Fibroblast of lung (primary cell): Measurements from ENCODE around the gene GPR37L1.

ENCODE experiments used
- EZH2 ChIP-seq: IDR thresholded peaks from 2 replicates; pipeline ENCODE4 v1.5.1; 2012; ENCODE audit warnings: low read length, control low read depth, mild to moderate bottlenecking; ENCODE audit errors: missing control alignments
- TF ChIP-seq, protein P1 (sequence below), 2 donors: IDR thresholded peaks in 1 of 2; conservative IDR thresholded peaks in 1 of 2; 1 replicate in 1 of 2; 2 replicates in 1 of 2; pipeline ENCODE4 v1.5.1; 2011 to 2012; ENCODE audit warnings: low read length in 2 of 2, control low read depth in 1 of 2, inconsistent platforms in 1 of 2, low read depth in 1 of 2, mild to moderate bottlenecking in 1 of 2

DNA sequence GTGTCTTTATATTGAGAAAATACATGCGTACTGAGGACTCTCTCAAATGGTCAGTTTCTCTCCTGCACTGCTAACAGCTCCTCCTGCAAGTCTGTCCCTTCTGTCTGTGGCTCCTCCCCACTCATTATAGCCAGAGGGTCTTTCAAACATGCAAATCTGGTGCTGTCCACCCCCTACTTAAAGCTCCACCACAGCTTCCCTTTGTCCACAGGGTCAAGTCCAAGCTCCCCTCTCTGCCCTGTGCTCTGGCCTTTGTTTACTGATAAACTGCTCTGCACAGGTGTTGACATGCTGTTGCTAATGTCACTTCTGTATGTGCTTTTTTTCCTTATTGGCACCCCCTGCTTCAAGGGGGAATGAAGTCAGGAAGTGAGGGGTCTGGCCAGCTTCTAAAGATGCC, 47.7 kb upstream of the GPR37L1 start:
- TF ChIP-seq, protein P1, sequence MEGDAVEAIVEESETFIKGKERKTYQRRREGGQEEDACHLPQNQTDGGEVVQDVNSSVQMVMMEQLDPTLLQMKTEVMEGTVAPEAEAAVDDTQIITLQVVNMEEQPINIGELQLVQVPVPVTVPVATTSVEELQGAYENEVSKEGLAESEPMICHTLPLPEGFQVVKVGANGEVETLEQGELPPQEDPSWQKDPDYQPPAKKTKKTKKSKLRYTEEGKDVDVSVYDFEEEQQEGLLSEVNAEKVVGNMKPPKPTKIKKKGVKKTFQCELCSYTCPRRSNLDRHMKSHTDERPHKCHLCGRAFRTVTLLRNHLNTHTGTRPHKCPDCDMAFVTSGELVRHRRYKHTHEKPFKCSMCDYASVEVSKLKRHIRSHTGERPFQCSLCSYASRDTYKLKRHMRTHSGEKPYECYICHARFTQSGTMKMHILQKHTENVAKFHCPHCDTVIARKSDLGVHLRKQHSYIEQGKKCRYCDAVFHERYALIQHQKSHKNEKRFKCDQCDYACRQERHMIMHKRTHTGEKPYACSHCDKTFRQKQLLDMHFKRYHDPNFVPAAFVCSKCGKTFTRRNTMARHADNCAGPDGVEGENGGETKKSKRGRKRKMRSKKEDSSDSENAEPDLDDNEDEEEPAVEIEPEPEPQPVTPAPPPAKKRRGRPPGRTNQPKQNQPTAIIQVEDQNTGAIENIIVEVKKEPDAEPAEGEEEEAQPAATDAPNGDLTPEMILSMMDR (conservative IDR thresholded peaks at IDR 0.05 in 1 of 2, IDR thresholded peaks at IDR 0.05 in 1 of 2; ENCODE audit: low read depth in 1 of 2, low read length in 2 of 2): no peak
- no peak for TF ChIP-seq EZH2
